GM15510 (cell line): ENCODE data around the gene COL26A1.

Source experiments
- POLR2A ChIP-seq: IDR thresholded peaks from 3 replicates; pipeline ENCODE4 v1.6.1; 2011; ENCODE audit warnings: borderline replicate concordance; ENCODE audit not compliant: insufficient read length; ENCODE audit errors: extremely low read depth

Gene COL26A1

DNA sequence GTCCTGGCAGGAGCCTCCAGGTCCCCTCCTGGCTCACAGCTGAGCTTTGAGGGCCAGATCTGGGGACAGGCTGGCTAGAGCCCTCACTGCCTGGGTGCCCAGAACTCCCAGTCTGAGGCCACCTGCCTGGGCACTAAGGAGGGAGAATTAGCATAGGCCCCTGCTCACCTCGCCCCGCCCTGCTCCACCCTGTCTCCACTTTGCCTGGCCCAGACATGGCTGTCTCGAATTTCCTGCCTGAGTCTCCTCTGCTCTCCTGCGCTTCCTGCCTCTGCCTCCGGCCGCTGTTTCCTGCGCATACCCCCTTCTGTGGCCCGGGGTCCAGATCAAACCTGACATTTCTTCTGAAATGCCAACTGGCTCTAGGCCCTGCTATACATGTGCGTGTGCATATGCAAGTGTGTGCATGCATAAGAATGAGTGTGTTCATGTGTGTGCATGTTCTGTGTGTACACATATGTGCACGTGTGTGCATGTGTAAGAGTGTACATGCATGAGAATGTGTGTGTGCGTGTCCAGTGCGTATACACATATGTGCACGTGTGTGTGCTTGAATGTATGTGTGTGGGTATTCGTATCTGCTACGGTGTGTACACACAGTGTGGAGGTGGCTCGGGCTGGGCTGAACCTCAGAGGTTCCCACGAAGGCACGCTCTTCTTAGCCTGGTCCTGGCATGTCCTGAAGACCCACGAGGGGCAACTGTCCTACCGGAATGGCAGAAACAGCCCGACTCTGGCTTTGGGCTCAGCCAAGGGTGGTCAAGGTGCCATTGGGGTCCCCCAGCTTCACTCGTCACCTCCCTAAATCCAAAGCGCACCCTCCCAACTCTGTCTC, 201.5 kb downstream of the COL26A1 start:
- TF ChIP-seq POLR2A, result no peak

DNA sequence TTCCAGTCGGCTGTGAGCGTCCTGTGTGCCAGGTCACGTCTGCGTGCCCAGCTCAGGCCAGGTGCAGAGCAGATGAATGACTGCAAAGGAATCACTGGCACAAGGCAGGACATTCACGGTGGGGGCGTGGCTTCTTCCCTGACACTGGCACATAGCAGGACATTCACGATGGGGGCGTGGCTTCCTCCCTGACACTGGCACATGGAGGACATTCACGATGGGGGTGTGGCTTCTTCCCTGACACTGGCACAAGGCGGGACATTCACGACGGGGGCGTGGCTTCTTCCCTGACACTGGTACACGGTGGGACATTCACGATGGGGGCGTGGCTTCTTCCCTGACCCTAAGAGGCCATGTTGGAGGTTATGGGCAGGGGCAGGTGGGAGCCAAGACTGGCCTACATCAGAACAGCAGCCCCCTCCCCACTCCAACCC, 202.1 kb downstream of the COL26A1 start:
- TF ChIP-seq POLR2A, result no peak

- TF ChIP-seq POLR2A, result no peak
Measured at GRCh38 chr7:101565601-101566209, 203.0 kb downstream of the COL26A1 start.

GRCh38 chr7:101567230-101567629, 204.6 kb downstream of the COL26A1 start:
- no peak for TF ChIP-seq POLR2A

DNA sequence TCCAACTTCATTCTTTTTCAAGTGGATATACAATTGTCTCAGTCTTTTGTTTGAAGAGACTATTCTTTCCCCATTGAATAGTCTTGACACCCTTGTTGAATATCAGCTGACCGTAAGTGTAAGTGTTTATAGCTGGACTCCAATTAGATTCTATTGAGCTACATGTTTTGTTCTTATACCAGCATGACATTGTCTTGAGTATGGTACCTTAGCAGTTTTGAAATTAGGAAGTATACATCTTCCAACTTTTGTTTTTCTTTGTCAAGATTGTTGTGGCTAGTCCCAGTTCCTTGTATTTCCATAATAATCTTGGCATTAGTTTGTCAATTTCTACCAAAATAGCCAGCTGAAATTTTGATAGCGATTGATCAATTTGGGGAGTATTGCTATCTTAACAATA, 209.5 kb downstream of the COL26A1 start:
- no peak for TF ChIP-seq POLR2A

DNA sequence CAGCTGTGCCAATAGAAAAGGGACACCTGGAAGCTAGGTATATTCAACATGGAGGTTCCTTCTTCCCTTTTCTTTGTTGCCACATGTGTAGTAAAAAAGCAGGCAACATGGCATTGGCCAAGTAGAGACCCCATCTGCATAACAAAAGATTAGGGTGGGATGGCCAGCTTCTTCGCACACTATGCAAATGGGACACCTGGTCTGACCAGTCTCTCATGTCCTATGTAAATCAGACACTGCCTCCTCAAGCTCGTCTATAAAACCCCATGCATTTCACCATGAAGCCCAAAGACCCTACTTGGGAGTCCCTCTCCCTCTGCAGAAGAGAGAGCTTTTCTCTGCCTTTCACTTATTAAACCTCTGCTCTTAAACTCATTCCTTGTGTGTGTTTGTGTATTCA, 212.5 kb downstream of the COL26A1 start:
- TF ChIP-seq POLR2A, result no peak

DNA sequence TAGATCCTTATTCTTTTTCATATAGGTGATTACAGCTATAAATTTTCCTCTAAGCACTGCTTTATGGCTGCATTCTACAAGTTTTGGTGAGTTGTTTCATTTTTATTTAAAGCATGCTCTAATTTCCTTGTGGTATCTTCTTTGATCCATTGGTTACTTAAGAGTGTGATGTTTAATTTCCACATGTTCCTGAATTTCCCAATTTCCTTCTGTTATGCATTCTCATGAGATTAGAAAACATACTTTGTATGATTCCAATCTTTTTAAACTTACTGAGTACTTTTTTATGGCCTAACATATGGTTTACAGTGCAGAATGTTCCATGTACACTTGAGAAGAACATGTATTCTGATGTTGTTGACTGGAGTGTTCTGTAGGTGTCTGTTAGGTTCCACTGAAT, 213.0 kb downstream of the COL26A1 start:
- TF ChIP-seq POLR2A, result no peak

DNA sequence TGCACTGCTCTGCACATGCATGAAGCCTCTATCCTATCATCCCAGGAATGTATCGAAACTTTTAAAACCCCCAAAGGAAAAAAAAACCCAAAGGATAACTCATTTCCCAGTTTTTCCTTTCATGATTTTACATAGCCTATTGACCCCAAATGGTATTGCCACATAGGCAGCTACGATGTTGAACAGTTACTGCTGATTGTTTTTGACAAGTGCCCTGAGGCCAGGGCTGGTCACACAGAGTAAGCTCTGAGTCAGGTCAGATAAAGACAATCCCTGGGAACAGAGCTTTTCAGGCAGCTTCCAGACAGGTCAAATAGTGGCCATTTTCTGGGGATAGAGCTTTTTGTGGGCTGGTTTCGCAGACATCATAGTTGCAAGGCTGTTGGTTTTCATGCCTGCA, 214.3 kb downstream of the COL26A1 start:
- no peak for TF ChIP-seq POLR2A

GRCh38 chr7:101578552-101578951, 215.9 kb downstream of the COL26A1 start:
- TF ChIP-seq POLR2A, result no peak

DNA sequence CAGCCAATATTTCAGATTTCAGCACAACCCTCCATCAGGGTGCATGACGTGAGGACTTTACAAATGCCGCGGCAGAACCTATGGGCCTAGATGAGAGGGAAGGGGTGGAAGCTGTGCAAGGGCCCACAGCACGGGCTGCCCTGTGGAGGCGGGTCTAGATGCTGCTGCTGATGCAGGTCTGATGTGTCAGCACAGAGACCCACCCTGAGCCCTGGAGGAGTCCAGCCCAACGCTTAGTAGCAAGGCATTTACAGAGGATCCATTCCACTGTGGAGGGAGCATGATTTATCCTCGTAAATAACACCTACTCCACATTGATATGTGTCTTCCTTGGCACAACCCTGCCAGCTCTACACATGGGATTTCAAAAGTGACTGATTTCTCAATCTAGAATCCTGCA, 217.9 kb downstream of the COL26A1 start:
- no peak for TF ChIP-seq POLR2A

DNA sequence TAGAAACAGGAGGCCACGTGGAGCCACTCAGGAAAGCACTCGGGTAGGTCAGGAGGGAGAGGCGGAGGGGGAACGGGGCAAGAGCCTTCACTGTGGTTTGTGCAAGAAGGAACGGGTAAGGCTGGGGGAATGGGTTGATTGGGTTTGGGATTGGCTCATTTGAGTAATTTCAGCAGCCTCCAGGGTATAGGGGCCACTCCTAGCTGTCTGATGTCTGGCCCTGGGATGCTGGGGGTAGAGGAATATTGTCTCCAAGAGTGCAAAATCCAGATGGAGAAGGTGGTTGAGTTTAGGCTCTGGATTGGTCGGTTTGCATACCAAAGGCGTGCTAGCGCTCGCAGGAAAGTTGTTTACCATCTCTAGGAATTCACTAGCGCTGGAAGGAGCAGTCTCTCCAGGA, 219.2 kb downstream of the COL26A1 start:
- TF ChIP-seq POLR2A, result no peak

DNA sequence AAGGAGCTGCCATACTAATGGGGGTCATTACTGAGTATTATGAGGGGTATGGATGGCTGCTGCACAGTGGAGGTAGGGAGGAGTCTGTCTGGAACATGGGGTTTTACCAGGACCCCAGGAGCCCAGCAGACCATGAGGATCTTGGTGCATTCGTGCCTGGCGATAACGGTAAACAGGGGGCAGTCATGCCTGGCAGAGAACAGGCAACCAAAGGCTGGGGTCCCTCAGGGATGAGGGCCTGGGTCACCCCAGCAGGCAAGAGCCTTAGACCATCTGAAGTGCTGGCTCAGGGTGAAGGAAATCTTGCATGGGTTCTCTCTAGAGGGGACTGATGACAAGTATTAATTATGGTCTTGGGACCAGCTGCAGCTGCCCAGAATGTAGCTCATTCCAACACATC, 220.3 kb downstream of the COL26A1 start:
- no peak for TF ChIP-seq POLR2A

DNA sequence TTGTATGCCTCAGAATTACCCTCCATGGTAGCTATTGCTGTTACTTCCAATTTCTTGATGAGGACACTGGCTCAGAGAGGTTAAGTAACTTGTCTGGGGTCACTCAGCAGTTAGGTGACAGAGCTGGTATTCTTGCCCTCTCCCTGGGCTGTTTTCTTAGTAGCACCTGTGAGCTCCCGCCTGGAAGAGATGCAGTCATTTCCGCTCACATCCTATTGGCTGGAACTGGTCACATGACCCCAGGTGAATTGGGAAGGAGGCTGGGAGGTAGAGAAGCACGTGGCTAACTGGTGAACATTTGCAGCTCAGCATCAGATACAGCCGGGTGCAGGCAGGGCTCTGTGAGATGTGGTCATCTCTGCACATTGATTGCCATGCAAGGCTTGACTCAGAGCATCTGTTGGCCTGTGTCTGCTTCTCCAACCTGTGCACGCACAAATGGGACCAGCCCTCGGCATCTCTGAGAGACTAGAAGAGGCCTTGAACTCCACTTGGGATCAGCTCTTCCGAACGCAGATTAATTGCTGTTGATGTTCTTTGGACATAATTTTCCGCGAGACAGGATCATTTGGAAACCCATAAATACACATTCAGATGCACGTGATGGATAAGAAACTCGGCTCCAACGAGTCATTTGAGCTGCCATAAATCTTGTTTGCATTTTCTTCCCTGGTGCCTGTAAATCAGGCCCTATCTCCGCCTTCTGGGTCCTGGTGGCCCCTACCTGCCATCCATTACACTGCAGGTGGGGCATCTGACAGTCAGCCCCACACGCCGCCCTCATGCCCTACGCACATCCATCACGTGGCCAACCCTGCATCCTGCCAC, 223.6 kb downstream of the COL26A1 start:
- no peak for TF ChIP-seq POLR2A

DNA sequence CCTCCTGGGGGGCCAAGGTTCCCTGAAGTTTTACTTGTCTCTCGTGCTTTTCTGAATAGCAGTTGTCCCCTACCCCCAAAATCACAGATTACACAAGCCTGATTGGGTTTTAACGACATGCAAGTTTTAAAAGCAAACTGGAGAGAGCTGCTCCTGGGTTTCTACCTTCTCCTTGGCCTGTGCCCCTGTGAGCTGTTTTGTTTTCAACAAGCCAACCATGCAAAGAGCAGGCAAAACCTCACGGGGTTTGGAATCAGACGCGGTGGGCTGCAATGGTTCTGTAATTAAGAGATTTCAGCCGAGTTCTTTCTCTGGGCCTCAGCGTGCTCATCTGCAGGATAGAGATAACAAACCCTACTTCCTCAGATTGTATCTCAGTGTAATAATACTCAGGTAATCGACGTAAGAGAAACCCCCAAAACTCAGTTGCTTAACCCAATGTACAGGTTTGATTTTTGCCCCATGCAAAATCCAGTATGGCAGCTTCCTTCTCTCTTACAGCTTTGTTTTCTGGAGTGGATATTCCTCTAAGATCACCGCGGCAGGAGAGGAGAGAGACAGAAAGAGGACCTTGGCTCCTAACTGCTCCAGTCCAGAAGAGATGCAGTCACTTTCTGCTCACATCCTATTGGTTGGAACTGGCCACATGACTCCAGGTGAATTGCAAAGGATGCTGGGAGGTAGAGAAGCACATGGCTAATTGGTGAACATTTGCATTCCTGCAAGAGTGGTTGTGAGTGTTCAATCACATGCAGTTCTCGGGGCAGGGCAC, 224.4 kb downstream of the COL26A1 start:
- TF ChIP-seq POLR2A, result no peak
